Duodenal mucosa (tissue), 2 donors: ENCODE measurements around the gene CCNY.

Source experiments
- H3K27ac ChIP-seq: one replicate; pipeline ENCODE4 v1.7.0; 2013; ENCODE audit warnings: low read depth, low read length
- H3K27me3 ChIP-seq, 2 donors: one replicate each; pipeline ENCODE4 v1.7.0; 2013; ENCODE audit warnings: low read length in 2 of 2, control low read depth in 1 of 2; ENCODE audit not compliant: insufficient read depth in 2 of 2, control insufficient read depth in 1 of 2
- H3K36me3 ChIP-seq, 2 donors: one replicate each; pipeline ENCODE4 v1.7.0; 2013; ENCODE audit warnings: low read length in 2 of 2, control low read depth in 1 of 2; ENCODE audit not compliant: insufficient read depth in 2 of 2, control insufficient read depth in 1 of 2
- H3K4me1 ChIP-seq, 2 donors: one replicate each; pipeline ENCODE4 v1.7.0; 2013; ENCODE audit warnings: low read length in 2 of 2, control low read depth in 1 of 2; ENCODE audit not compliant: insufficient read depth in 2 of 2, control insufficient read depth in 1 of 2
- H3K4me3 ChIP-seq, 2 donors: one replicate each; pipeline ENCODE4 v1.7.0; 2013; ENCODE audit warnings: low read length in 2 of 2, low read depth in 1 of 2
- H3K9ac ChIP-seq, 2 donors: one replicate each; pipeline ENCODE4 v1.7.0; 2013; ENCODE audit warnings: low read length in 2 of 2, low read depth in 1 of 2
- H3K9me3 ChIP-seq, 2 donors: one replicate each; pipeline ENCODE4 v1.7.0; 2013; ENCODE audit warnings: low read length in 2 of 2, control low read depth in 1 of 2; ENCODE audit not compliant: control insufficient read depth in 1 of 2

Gene CCNY

DNA sequence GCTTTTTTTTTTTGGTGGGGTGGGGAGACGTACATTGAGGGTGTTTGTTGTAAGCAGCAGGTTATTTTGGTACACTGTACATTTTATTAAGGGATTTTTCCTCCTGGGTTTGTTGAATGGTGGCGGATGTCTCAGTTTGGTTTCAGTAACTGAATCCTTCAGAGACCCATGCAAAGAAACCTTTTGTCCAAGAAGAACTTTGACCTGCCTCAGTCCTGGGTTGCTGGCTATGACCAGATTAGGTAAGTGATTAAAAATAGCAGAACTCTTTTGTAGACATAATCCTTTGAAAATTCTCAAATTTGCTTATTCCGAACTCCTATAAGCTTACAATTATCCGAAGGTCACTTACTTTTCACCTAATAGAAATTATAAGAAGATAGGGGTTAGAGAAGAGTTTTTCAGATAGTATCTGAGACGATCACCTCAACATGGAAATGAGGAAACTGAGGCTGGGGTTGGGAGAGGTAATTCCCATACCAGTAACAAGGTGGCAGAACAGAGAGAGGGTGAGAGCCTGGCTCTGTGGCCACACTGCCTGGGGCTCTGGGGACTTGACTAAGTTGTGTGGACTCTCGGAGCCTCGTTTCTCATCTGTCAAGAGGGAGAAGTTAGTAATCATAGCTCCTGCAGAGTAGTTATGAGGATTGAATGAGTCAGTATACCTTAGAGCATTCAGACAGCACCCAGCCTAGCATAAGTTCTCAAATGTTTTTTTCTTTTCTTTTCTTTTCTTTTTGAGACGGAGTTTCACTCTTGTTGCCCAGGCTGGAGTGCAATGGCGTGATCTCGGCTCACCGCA lies 87.4 kb downstream of the CCNY start:
- no peak overlapping the region for H3K27ac ChIP-seq
- peaks cover 4 to 26% of the 10 kb centered on the region in 2 donors for H3K4me1 ChIP-seq

DNA sequence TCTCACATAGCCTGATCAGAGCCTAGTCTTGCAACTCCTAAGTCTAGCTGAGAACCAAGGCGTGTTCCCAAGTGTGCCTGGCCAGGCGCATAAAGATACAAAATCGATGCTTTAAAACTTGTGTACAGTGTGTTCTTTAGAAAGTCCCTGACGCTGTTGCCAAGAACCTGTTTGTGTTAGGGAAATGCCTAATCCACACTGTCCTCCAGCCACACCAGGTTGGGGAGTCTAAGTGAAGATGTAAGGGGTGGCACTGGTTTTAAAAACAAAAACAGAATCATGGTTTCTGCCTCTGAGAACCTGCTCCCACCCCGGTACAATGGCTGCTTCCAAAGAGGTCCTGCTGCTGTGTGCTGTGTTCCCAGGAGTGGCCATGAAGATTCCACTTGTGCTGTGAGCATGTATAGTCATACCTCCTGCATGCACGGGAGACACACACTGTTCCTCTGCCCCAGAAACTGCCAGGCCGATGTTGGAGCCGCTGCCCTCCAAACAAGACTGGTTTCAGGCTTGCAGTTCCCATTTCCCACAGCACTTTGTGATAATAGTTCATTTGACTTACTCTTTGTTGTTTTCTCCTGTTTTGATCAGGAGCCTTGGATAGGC lies 88.5 kb downstream of the CCNY start:
- H3K27me3 ChIP-seq = no peaks in the 10 kb centered on the region
- no peaks in the 10 kb centered on the region for H3K9me3 ChIP-seq
- H3K4me1 ChIP-seq = peaks cover 4 to 26% of the 10 kb centered on the region in 2 donors
- H3K36me3 ChIP-seq = no peaks in the 10 kb centered on the region
- H3K4me3 ChIP-seq = no peak overlapping the region
- no peak overlapping the region for H3K9ac ChIP-seq
- no peak overlapping the region for H3K27ac ChIP-seq

More for the DNA sequence above, 87.4 kb downstream of the CCNY start:
- Histone ChIP-seq H3K9ac (no peak overlapping the region), H3K4me3 (no peak overlapping the region), H3K9me3 (no peaks in the 10 kb centered on the region), H3K36me3 (no peaks in the 10 kb centered on the region), H3K27me3 (no peaks in the 10 kb centered on the region)

DNA sequence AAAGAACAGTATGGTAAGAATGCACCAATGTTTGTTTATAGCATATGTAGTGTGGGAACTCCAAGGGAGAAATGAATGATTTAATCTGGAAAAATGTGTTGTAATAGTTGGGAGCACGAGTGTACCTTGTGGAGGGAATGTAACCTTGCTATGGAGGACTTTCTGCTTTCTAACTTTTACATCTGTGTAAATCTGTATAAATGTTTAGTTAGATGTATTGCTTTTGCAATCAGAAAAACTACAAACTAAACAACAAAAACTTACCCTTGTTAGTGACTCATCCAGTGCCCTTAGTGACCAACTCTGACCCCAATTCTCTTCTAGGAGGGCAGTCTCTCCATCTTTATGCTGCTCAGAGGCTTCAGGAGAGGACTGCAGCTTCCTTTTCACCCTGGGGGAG lies 89.3 kb downstream of the CCNY start:
- no peaks in the 10 kb centered on the region for H3K27me3 ChIP-seq
- peaks cover 4 to 26% of the 10 kb centered on the region in 2 donors for H3K4me1 ChIP-seq
- H3K9ac ChIP-seq = no peak overlapping the region
- H3K27ac ChIP-seq = no peak overlapping the region
- no peaks in the 10 kb centered on the region for H3K36me3 ChIP-seq
- no peaks in the 10 kb centered on the region for H3K9me3 ChIP-seq
- no peak overlapping the region for H3K4me3 ChIP-seq

DNA sequence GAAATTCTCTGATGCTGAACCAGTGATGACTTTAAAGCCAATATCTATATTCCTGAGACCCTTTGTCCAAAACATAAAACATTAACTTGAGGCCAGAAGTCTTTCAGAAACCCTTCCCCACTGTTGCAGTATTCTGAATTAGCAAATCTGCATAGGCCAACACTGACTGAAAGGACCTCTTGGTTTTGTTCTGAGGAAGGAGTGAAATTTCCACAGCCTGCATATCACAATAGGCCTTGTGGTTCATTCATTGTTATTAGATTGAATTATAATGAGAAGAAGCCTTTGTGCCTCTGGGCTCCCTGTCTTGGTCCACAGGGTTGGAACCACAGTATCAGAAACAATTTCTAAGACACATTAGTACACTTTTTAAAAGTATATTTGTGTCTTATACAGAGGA lies 90.3 kb downstream of the CCNY start:
- peaks cover 4 to 24% of the 10 kb centered on the region in 2 donors for H3K4me1 ChIP-seq
- H3K9ac ChIP-seq = no peak overlapping the region
- no peak overlapping the region for H3K27ac ChIP-seq
- H3K4me3 ChIP-seq = no peak overlapping the region
- H3K27me3 ChIP-seq = no peaks in the 10 kb centered on the region
- H3K9me3 ChIP-seq = no peaks in the 10 kb centered on the region
- no peaks in the 10 kb centered on the region for H3K36me3 ChIP-seq

DNA sequence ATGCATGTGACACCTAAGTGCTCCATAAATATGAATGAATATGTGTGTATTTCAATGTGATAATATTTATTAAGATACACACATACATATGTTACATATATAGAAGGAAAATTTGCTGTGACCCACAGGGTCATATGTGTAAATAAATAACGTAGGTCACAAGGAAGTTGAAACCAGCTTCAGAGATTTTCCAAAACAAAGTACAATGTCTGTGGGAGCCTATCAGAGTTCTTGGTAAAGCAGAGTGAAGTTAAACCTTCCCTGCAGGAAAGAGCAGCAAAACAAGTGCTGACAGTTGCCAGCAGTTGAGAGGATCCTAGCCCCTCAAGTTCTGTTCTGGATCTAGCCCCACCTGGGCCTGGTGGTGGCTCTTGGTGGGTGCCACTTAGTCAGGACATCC lies 91.2 kb downstream of the CCNY start:
- no peak overlapping the region for H3K9ac ChIP-seq
- no peaks in the 10 kb centered on the region for H3K27me3 ChIP-seq
- no peaks in the 10 kb centered on the region for H3K36me3 ChIP-seq
- H3K9me3 ChIP-seq = no peaks in the 10 kb centered on the region
- no peak overlapping the region for H3K27ac ChIP-seq
- peaks cover 4 to 28% of the 10 kb centered on the region in 2 donors for H3K4me1 ChIP-seq
- no peak overlapping the region for H3K4me3 ChIP-seq

DNA sequence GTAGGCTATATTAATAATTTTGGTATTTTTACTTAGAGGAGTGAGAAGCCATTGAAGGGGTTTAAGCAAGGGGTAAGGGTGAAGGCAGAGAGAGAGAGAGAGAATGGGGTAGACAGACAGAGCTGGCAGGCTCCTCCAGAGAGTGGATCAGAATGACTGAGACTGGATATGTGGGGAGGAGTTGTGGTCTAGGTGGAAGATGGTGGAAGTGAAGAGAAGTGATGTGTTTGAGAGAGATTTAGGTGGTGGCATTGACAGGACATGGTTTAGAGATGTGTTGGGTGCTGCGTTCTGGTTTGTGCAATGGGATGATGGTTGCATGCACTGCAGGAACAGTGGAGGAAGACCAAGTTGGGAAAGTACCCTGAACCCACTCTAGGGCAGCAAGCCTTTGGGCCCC lies 92.2 kb downstream of the CCNY start:
- H3K9ac ChIP-seq = no peak overlapping the region
- no peaks in the 10 kb centered on the region for H3K9me3 ChIP-seq
- H3K36me3 ChIP-seq = no peaks in the 10 kb centered on the region
- H3K27me3 ChIP-seq = no peaks in the 10 kb centered on the region
- no peak overlapping the region for H3K27ac ChIP-seq
- H3K4me3 ChIP-seq = no peak overlapping the region
- H3K4me1 ChIP-seq = peaks cover 4 to 28% of the 10 kb centered on the region in 2 donors

DNA sequence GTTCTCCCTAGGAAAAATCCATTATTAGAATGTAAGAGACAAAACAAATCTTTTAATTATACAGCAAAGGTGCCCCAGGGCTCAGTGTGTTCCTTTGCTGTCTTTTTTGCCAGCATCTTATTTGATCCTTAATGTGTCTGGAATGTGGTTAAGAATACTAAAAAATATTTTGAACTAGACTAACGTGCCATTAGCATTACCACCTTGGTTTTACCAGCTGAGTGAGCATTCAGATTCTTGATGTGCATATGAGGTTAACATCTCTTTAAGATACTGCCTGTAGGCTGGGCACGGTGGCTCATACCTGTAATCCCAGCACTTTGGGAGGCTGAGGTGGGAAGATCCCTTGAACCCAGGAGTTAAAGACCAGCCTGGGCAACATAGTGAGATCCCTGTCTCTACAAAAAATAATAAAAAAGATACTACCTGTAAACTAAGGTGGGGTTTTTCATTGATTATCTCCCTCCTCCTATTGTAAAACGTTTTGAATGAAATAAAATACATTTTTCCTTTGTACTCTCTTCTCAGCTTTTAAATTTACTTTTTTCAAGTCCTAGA lies 96.6 kb downstream of the CCNY start:
- no peaks in the 10 kb centered on the region for H3K9me3 ChIP-seq
- H3K9ac ChIP-seq = no peak overlapping the region
- no peak overlapping the region for H3K4me3 ChIP-seq
- no peak overlapping the region for H3K27ac ChIP-seq
- no peaks in the 10 kb centered on the region for H3K36me3 ChIP-seq
- H3K27me3 ChIP-seq = no peaks in the 10 kb centered on the region
- H3K4me1 ChIP-seq = peaks cover 0 to 18% of the 10 kb centered on the region in 2 donors

DNA sequence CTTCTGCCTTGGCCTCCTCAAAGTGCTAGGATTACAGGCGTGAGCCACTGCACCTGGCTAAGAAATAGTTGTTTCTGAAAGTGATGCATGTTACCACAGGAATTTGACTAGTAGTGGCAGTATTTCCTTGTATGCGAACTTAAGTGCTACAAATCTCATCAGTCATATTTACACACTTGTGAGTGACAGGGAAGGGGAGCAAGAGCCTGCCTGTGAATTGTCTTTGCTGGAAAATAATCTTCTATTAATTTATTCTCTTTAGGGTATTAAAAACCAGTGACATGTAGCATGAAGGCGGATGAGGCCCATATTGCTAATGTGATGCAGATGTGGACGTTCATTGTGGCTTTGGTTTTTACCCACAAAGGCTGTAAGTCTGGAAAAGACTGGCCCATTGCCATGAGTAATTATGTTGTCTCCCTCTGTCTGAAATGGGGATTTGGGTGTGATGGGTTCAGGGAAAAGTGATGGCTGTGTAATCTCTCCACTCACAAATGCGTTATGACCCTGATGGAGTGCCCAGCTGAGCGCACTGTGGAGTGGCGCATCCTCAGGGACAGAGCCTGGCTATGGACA lies 97.6 kb downstream of the CCNY start:
- H3K4me3 ChIP-seq = no peak overlapping the region
- no peak overlapping the region for H3K9ac ChIP-seq
- H3K4me1 ChIP-seq = peaks cover 0 to 15% of the 10 kb centered on the region in 2 donors
- H3K27ac ChIP-seq = no peak overlapping the region
- H3K27me3 ChIP-seq = no peaks in the 10 kb centered on the region
- H3K36me3 ChIP-seq = no peaks in the 10 kb centered on the region
- H3K9me3 ChIP-seq = peaks cover 0 to 4% of the 10 kb centered on the region in 2 donors

DNA sequence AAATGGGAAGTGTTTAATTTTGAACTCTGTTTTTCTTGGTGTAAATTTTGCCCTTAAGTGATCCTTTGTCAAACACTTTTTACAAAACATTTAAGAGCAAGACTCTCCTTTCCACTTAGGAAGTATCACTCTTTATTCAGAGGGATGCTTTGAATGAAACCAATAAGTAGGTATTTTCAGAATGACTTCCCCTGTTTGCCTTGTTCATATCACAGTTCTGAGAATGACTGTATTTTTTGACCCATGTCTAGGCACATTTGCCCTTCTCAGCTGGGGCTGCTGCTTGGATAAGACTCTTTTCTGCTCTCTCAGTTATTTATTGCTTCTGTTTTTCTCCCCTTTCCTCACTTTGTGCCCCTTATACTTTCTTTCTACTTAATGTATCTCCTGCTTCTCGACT lies 98.2 kb downstream of the CCNY start:
- Histone ChIP-seq H3K9me3 (peaks cover 0 to 4% of the 10 kb centered on the region in 2 donors), H3K27me3 (no peaks in the 10 kb centered on the region), H3K4me3 (no peak overlapping the region), H3K36me3 (no peaks in the 10 kb centered on the region), H3K4me1 (peaks cover 0 to 15% of the 10 kb centered on the region in 2 donors), H3K9ac (no peak overlapping the region), H3K27ac (no peak overlapping the region)

DNA sequence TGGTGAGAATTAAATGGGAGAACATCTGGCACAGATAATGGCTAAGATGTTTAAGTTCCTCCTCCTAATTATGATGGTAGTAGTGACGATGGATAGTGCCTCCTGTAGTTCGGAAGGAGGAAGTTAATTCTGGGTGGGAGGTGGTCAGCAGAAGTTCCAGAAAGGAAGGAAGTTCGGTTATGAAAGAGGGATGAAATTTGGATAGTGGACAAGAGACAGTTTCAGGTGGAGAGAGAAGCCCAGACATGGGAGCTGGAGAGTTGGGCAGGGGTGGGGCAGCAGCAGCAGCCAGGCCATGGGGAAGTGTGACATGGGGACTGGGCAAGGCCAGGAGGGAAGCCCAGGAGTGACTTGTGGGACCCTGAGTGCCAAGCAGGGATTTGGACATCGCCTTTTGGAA lies 99.5 kb downstream of the CCNY start:
- Histone ChIP-seq H3K36me3 (no peaks in the 10 kb centered on the region), H3K4me3 (no peak overlapping the region), H3K9me3 (peaks cover 0 to 4% of the 10 kb centered on the region in 2 donors), H3K27ac (no peak overlapping the region), H3K9ac (no peak overlapping the region), H3K4me1 (peaks cover 0 to 15% of the 10 kb centered on the region in 2 donors), H3K27me3 (no peaks in the 10 kb centered on the region)
